HFFc6 (cell line): ENCODE measurements around the gene ZC3H8. TPM values are rescaled to one million over a fixed set of nuclear protein-coding genes. Genes with fewer than 3 reads are reported as not detected.

Source experiments
- DNase-seq: peaks from one replicate; pipeline ENCODE4 v3.0.0-alpha.2; 2018
- H3K27ac Mint-ChIP-seq: 2 replicates; pipeline ENCODE4 v1.8.0; 2020; ENCODE audit warnings: mild to moderate bottlenecking, mixed read lengths
- H3K27me3 Mint-ChIP-seq: 2 replicates; pipeline ENCODE4 v1.8.0; 2021; ENCODE audit warnings: mild to moderate bottlenecking, moderate library complexity, mixed read lengths; ENCODE audit not compliant: insufficient read depth
- H3K36me3 Mint-ChIP-seq: 2 replicates; pipeline ENCODE4 v1.8.0; 2021; ENCODE audit warnings: low read depth, mixed read lengths
- H3K4me1 Mint-ChIP-seq: 2 replicates; pipeline ENCODE4 v1.8.0; 2020; ENCODE audit warnings: low read depth, mixed read lengths
- H3K4me3 Mint-ChIP-seq: 2 replicates; pipeline ENCODE4 v1.8.0; 2020; ENCODE audit warnings: mild to moderate bottlenecking, moderate library complexity, mixed read lengths
- H3K9me3 Mint-ChIP-seq: 2 replicates; pipeline ENCODE4 v1.8.0; 2020; ENCODE audit warnings: mild to moderate bottlenecking, mixed read lengths
- total RNA-seq, 6 experiments: library from RNA; stranded (reverse); fragmentation: NEBNext Ultra II Directional; extraction: Animal tissue kit (Norgen Biotek cat#: 25700); gene quantifications; 2 replicates in 1 of 6; 3 replicates in 5 of 6; pipeline ENCODE4 v1.2.3, GENCODE V29; 2021
- TF ChIP-seq, protein P1 (sequence below): fragments of 200-600 bp; sonication (generic); IDR thresholded peaks from 2 replicates; pipeline ENCODE4 v1.5.0; 2021; ENCODE audit warnings: antibody characterized with exemption, mild to moderate bottlenecking

Gene ZC3H8
- total RNA-seq, 6 experiments from 2014 or later = 1.9 to 4.3 (median 3.4) TPM

- TF ChIP-seq, protein P1, sequence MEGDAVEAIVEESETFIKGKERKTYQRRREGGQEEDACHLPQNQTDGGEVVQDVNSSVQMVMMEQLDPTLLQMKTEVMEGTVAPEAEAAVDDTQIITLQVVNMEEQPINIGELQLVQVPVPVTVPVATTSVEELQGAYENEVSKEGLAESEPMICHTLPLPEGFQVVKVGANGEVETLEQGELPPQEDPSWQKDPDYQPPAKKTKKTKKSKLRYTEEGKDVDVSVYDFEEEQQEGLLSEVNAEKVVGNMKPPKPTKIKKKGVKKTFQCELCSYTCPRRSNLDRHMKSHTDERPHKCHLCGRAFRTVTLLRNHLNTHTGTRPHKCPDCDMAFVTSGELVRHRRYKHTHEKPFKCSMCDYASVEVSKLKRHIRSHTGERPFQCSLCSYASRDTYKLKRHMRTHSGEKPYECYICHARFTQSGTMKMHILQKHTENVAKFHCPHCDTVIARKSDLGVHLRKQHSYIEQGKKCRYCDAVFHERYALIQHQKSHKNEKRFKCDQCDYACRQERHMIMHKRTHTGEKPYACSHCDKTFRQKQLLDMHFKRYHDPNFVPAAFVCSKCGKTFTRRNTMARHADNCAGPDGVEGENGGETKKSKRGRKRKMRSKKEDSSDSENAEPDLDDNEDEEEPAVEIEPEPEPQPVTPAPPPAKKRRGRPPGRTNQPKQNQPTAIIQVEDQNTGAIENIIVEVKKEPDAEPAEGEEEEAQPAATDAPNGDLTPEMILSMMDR = no peak
- peaks cover 20% of the 10 kb centered on the region for H3K36me3 Mint-ChIP-seq
- H3K4me3 Mint-ChIP-seq = no peak overlapping the region
- no peak overlapping the region for H3K27ac Mint-ChIP-seq
- no peak for DNase-seq
- peaks cover 6% of the 10 kb centered on the region for H3K4me1 Mint-ChIP-seq
- H3K27me3 Mint-ChIP-seq = peaks cover 9% of the 10 kb centered on the region
- peaks cover 23% of the 10 kb centered on the region for H3K9me3 Mint-ChIP-seq
Measured at GRCh38 chr2:112201696-112202430, 53.0 kb downstream of the ZC3H8 start.

DNA sequence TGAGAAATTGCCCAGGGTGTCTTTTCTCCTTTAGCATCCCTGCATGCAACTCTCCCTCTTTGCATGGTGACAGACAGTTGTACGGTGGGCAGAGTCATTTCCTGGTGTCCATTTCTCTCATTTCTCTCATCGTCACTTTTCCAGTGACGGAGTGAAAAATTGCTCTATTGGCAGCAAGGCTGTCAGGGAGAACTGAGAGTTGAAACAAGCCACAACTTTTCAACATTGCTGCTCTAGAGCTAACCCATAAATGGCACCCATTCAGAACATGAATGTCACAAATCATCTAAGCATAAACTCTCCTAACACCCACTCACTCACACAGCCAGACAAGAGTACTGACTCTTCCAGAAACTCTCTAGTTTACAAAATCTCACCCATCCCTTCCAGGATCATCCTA, 55.7 kb downstream of the ZC3H8 start:
- Mint-ChIP-seq H3K9me3 (peaks cover 14% of the 10 kb centered on the region), H3K27ac (no peak overlapping the region), H3K4me1 (peaks cover 6% of the 10 kb centered on the region), H3K4me3 (no peak overlapping the region), H3K27me3 (peaks cover 9% of the 10 kb centered on the region), H3K36me3 (peaks cover 15% of the 10 kb centered on the region)
- no peak for DNase-seq
- TF ChIP-seq, protein P1 = no peak

DNA sequence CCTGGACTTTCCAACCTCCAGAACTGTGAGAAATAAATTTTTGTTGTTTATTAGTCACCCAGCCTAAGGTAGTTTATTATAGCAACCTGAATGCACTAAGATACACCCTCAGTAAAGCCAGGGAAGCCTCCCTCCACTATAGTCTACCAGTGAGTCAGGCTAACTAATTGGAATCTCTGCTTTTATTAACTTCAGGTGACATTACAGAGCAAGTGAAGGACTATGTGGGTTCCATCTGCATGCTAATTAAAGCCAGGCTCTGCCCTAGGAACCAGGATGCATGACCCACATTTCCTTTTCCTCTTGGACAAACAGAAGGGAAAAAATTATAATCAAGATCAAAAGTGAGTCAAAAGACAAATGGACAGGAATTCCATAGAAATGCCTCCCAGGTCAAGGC, 56.1 kb downstream of the ZC3H8 start:
- H3K9me3 Mint-ChIP-seq = peaks cover 10% of the 10 kb centered on the region
- no peak overlapping the region for H3K4me3 Mint-ChIP-seq
- peaks cover 12% of the 10 kb centered on the region for H3K36me3 Mint-ChIP-seq
- no peak overlapping the region for H3K27ac Mint-ChIP-seq
- peaks cover 6% of the 10 kb centered on the region for H3K4me1 Mint-ChIP-seq
- no peak for DNase-seq
- peaks cover 9% of the 10 kb centered on the region for H3K27me3 Mint-ChIP-seq
- TF ChIP-seq, protein P1 = no peak

DNA sequence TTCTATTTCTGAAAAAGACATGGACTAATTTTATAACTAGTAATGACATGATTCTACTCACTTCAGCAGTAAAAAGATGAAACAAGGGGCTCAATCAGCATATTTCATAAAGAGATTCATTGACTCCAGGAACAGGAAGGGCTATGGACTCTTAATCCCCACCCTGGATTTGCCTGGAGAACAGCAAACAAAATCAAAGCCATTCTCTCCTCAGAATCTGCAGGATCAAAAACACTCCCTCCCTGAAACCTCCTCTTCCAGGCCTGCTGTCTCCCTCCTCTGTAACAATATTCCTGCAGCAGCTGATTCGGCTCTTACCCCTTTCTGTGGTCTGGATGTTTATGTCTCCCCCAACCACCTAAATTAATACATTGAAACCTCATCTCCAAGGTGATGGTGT, 57.0 kb downstream of the ZC3H8 start:
- no peak overlapping the region for H3K4me3 Mint-ChIP-seq
- peaks cover 6% of the 10 kb centered on the region for H3K4me1 Mint-ChIP-seq
- no peak for DNase-seq
- H3K27me3 Mint-ChIP-seq = peaks cover 9% of the 10 kb centered on the region
- TF ChIP-seq, protein P1 = no peak
- peaks cover 1% of the 10 kb centered on the region; the same call in 1 of the 2 replicates for H3K9me3 Mint-ChIP-seq
- H3K27ac Mint-ChIP-seq = no peak overlapping the region
- peaks cover 3% of the 10 kb centered on the region for H3K36me3 Mint-ChIP-seq

- TF ChIP-seq, protein P1 = no peak
- H3K4me3 Mint-ChIP-seq = no peak overlapping the region
- no peak for DNase-seq
- H3K4me1 Mint-ChIP-seq = peaks cover 6% of the 10 kb centered on the region
- H3K36me3 Mint-ChIP-seq = no peaks in the 10 kb centered on the region
- H3K9me3 Mint-ChIP-seq = no peaks in the 10 kb centered on the region
- H3K27ac Mint-ChIP-seq = no peak overlapping the region
- H3K27me3 Mint-ChIP-seq = peaks cover 6% of the 10 kb centered on the region
Measured at GRCh38 chr2:112195950-112196349, 58.9 kb downstream of the ZC3H8 start.
